GM21786 (cell line): ENCODE measurements around the gene RPS27.
A peak's percentile ranks its signal among the peaks of the same experiment; 100 is the strongest.
"Not testable (repeated sequence)": the region's sequence is repeated elsewhere in the genome, so short reads cannot be mapped to it uniquely, and the experiment has no call there.

Experiments used
- ATAC-seq: cut with Tn5 transposase; IDR thresholded peaks from one replicate; pipeline ENCODE4 v1.9.1; 2021; ENCODE audit not compliant: unreplicated experiment

The RPS27 gene

GRCh38 chr1:153960206-153960605, 30.4 kb upstream of the RPS27 start:
- no peak for ATAC-seq

GRCh38 chr1:153961421-153961820, 29.1 kb upstream of the RPS27 start:
- no peak for ATAC-seq

GRCh38 chr1:153962088-153963029, 28.2 kb upstream of the RPS27 start:
- no peak for ATAC-seq

- peak; percentile 35 for ATAC-seq
Observed at GRCh38 chr1:153963030-153963849, 27.3 kb upstream of the RPS27 start, which contains the start of gene SLC39A1. Gene SLC39A1, minus strand, starts transcription at chr1:153963537. Its CDS starts 822 bp downstream, at chr1:153962715.

GRCh38 chr1:153963850-153964331, 26.7 kb upstream of the RPS27 start:
- ATAC-seq, result no peak

- ATAC-seq, result peak; percentile 63
Observed at GRCh38 chr1:153967107-153967999, 23.2 kb upstream of the RPS27 start, which contains the start of gene CREB3L4. Gene CREB3L4, plus strand, starts transcription at chr1:153967902. Its CDS starts 624 bp downstream, at chr1:153968526.

GRCh38 chr1:153968000-153968363, 22.6 kb upstream of the RPS27 start:
- ATAC-seq, result no peak

GRCh38 chr1:153968408-153968807, 22.2 kb upstream of the RPS27 start:
- ATAC-seq, result no peak

GRCh38 chr1:153968972-153969371, 21.6 kb upstream of the RPS27 start:
- no peak for ATAC-seq

- no peak for ATAC-seq
Observed at GRCh38 chr1:153970346-153970745, 20.2 kb upstream of the RPS27 start.

GRCh38 chr1:153973071-153973470, 17.5 kb upstream of the RPS27 start:
- no peak for ATAC-seq

GRCh38 chr1:153973525-153973924, 17.0 kb upstream of the RPS27 start:
- ATAC-seq, result no peak

GRCh38 chr1:153976819-153977249, 13.7 kb upstream of the RPS27 start:
- ATAC-seq, result no peak

- peak; percentile 78 for ATAC-seq
Observed at GRCh38 chr1:153977250-153978240, 13.0 kb upstream of the RPS27 start, which contains the start of gene JTB. Gene JTB, minus strand, starts transcription at chr1:153977674. Its CDS starts 422 bp downstream, at chr1:153977252.

- ATAC-seq, result no peak
Observed at GRCh38 chr1:153978274-153978909, 12.2 kb upstream of the RPS27 start.

GRCh38 chr1:153979091-153979490, 11.5 kb upstream of the RPS27 start:
- not testable (repeated sequence) for ATAC-seq

- not testable (repeated sequence) for ATAC-seq
Observed at GRCh38 chr1:153981735-153982134, 8.8 kb upstream of the RPS27 start.

GRCh38 chr1:153984123-153984894, 6.3 kb upstream of the RPS27 start:
- ATAC-seq, result no peak
